Nucleus accumbens (tissue), 56 donors: ENCODE measurements around the gene ADM.

ENCODE experiments used
- DNase-seq, 56 donors: peaks; one replicate each; lab custom pipeline; 2025; lab: John Stamatoyannopoulos, UW

Gene ADM

GRCh38 chr11:10326012-10326964 lies 21.4 kb downstream of the ADM start:
- DNase-seq: peak in 2 of 56 donors; percentile 4 to 12

DNA sequence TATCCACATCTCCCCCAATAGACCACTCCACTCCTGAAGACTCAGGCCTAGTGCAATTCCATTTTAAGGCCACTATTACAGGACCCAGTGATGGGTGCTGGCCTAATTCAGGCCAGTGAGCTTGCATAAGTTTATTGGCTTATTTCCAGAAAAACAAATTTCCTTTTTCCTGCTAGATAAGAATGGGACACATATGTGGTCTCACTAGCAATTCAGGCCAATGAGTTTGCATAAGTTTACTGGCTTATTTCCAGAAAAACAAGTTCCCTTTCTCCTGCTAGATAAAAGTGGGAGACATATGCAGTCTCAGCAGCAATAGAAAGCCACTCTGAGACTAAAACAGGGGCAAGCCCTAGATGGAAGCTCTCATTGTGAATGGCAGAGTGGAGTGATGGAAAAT lies 22.4 kb downstream of the ADM start:
- DNase-seq: no peak

GRCh38 chr11:10328314-10329098 lies 23.6 kb downstream of the ADM start:
- no peak for DNase-seq

GRCh38 chr11:10329356-10329755 lies 24.5 kb downstream of the ADM start:
- no peak for DNase-seq

DNA sequence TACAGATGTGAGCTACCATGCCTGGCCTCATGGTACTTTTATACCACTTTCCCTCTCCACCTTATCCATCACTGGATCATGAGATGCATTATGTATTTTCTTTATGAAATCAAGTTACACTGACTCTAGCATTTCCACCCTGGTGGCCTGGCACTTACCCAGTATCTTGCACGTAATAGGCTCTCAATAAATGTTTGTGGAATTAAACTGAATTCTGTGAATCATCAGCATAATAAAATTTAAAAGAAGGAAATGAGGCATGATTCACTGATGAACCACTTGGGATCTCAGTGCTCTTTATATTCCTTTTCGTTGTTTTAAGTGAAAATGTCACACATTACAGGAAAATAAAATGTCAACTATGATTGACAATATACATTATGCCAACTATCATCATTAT lies 25.1 kb downstream of the ADM start:
- no peak for DNase-seq

DNA sequence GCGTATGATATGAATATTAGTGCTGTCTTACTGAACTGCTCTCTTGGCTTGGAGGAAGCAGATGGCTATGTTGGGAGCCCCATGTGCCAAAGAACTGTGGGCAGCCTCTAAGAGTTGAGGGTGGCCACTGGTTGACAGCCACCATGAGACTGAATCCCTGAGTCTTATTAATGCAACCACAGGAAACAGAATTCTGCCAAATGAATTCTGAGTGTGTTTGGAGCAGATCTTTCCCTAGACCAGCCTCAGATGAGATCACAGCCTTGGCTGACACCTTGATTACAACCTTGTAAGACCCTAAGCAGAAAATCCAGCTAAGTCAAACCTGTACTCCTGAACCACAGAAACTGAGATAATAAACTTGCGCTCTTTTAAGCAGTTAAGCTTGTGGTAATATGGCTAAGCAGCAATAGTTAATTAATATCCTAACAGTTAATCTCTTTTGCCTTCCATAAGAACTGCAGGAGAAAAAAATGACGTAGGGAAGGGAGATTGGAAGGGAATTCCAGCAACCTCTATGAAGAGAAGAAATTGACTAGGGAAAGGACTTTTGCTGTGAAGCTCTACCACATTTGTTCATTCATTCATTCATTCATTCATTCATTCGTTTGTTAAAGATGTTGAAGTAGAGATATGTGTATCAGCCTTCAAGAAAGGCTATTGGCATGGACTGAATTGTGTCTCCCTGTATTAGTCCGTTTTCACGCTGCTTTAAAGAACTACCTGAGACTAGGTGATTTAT lies 26.8 kb downstream of the ADM start:
- DNase-seq: no peak

GRCh38 chr11:10333490-10333889 lies 28.6 kb downstream of the ADM start:
- no peak for DNase-seq

DNA sequence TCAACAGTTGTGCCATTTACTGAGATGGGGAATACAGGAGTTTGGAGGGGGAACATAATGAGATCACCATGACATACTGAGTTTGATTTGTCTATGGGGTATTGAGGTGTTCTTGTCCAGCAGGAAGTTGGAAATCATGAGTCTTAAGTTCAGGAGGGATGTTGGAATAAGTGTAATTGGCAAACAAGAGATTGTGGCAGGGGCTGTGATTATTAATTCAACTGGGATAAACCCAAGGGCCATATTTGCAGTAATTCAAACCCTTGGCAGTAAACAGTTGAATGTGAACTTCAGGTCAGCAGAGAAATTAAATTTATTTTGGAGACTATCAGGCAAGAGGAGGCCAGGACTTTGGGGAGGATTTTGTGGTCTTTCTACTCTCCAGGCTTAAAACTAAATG lies 33.4 kb downstream of the ADM start:
- no peak for DNase-seq

- no peak for DNase-seq
Measured at GRCh38 chr11:10348650-10349280, 43.9 kb downstream of the ADM start.

DNA sequence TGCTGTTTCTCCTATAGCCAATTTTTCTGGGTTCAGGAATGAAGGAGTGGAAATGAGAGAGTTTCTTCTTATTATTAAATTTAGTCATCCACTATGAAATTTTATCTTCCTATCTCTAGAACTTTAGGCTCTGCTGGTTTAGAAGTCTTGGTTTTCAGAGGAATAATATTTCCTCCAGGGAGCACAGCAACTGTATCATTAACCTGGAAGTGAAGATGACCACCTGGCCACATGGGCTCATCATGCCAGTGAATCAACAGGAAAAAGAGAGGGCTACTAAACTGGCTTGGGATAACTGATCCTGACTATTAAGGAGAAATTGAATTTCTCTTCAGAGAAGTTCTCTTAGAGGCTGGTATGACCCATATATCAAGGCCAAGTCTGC lies 44.4 kb downstream of the ADM start:
- DNase-seq: no peak

DNA sequence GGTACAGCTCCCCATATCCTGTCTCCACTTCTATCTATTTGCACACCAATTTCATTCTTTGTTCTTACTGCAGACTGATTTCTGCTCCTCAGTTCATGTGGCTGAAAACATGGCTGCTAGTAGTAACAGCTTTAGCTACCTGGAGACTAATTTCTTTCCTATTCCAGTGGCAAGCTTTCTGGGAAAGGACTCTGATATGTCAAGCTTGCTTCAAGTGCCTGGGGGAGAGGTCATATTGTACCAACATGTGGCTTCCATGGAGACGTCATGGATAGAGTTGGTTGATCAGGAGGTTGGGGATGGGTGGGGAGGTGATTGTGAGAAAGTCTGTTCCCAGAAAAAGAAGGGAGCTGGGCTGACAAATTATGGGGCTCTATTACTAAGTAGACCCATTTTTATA lies 44.9 kb downstream of the ADM start:
- DNase-seq: no peak

DNA sequence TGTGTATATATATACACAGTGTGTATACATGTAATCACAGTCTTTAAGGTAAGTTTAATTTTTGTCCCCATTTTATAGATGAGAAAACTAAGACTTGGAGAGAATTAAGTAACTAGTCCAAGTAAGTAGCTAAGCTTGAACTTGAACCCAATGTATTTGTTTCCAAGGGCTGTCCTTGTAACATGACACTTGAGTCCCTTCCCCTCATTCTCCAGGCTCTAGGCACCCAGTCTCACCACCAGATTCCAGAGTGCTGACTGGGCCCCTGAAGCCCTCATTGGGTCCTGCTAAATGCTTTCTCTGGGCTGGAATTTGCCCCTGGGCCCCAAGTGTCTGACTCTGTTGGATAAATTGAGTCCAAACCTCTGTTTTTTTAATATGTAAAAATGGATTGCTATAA lies 45.5 kb downstream of the ADM start:
- DNase-seq: no peak

DNA sequence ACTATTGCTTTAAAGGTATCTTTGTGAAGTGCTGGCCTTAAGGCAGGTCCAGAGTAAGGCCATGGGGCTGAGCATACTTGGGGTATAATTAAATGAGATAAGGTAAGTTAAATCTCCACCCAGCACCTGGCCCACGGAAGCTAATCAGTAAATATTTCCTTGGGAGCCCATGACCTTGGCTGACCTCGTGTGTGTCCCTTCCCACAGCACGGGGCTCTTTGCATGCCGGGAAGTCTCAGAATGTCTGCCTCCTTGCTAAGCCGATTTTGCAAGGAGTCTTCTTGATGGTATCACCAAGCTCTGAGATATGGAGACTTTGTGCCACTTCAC lies 46.5 kb downstream of the ADM start:
- no peak for DNase-seq

- no peak for DNase-seq
Measured at GRCh38 chr11:10351765-10352641, 47.1 kb downstream of the ADM start.

DNA sequence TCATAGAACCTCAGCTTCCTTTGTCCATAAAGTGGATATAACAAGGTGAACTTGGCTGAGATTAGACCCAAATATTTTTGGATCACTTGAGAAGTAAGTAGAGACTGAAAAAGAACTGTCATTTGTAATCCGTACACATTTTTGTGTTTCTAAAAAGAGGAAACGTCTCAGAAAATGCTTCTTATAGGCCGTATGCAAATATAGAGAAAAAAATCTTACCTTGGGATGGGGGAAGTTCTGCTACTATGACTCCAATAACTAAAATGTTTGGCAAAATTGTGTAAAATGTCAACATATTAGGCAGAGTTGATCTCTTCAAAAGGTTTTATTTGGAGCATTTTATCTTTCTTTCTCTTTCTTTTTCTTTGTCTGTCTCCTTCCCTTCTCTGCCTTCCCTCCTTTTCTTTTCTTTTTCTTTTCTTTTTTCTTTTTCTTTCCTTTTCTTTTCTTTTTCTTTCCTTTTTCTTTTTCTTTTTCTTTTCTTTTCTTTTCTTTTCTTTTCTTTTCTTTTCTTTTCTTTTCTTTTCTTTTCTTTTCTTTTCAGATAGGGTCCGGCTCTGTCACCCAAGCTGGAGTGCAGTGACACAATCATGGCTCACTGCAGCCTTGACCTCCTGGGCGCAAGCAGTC lies 48.2 kb downstream of the ADM start:
- no peak for DNase-seq

- DNase-seq: no peak
Measured at GRCh38 chr11:10354389-10354788, 49.5 kb downstream of the ADM start.

GRCh38 chr11:10355257-10355661 lies 50.4 kb downstream of the ADM start:
- DNase-seq: no peak

- no peak for DNase-seq
Measured at GRCh38 chr11:10356161-10356560, 51.3 kb downstream of the ADM start.
